ENCODE results near the gene CSDE1. TPM values are rescaled to one million over a fixed set of nuclear protein-coding genes. Genes with fewer than 3 reads are reported as not detected.
"Not testable (repeated sequence)": the region's sequence is repeated elsewhere in the genome, so short reads cannot be mapped to it uniquely, and the experiment has no call there.

The CSDE1 gene
- total RNA-seq, 2 experiments from 2014 or later = 496 to 514 TPM

DNA sequence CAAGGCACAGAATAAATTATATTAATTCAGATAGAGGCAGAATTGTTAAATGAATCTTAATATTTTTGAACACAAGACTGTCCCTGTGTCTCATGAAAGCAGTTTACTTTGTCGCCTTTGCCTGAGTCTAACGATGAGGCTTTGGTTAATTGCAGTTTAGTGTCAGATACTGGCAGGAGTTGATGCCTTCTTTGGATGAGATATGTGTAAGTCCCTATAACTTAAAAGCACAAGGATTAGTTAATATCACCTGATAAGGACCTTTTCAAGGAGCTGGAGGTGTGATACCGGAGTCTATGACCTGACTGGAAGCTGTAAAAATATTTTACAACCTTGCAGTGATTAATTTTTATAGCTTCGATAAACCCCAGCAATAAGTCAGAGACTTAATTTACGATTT, 24.7 kb upstream of the CSDE1 start:
- no peak overlapping the region for H3K27ac Mint-ChIP-seq
- H3K4me3 Mint-ChIP-seq = no peak overlapping the region
- H3K9me3 Mint-ChIP-seq = peaks cover 6% of the 10 kb centered on the region
- DNase-seq = no peak
- ChIA-PET CTCF (no interaction called here), POLR2A (interaction anchor here (1.1 kb wide), 1 partner anchor 36 kb away, joined by 3 read pairs; no protein-coding TSS in a partner anchor)
- peaks cover under 1% of the 10 kb centered on the region for H3K27me3 Mint-ChIP-seq
- ATAC-seq = no peak
- peaks cover 15% of the 10 kb centered on the region for H3K36me3 Mint-ChIP-seq (ENCODE audit: low read depth)
- TF ChIP-seq, protein P1, sequence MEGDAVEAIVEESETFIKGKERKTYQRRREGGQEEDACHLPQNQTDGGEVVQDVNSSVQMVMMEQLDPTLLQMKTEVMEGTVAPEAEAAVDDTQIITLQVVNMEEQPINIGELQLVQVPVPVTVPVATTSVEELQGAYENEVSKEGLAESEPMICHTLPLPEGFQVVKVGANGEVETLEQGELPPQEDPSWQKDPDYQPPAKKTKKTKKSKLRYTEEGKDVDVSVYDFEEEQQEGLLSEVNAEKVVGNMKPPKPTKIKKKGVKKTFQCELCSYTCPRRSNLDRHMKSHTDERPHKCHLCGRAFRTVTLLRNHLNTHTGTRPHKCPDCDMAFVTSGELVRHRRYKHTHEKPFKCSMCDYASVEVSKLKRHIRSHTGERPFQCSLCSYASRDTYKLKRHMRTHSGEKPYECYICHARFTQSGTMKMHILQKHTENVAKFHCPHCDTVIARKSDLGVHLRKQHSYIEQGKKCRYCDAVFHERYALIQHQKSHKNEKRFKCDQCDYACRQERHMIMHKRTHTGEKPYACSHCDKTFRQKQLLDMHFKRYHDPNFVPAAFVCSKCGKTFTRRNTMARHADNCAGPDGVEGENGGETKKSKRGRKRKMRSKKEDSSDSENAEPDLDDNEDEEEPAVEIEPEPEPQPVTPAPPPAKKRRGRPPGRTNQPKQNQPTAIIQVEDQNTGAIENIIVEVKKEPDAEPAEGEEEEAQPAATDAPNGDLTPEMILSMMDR (IDR thresholded peaks at IDR 0.05) = no peak
- peaks cover 22% of the 10 kb centered on the region for H3K4me1 Mint-ChIP-seq (ENCODE audit: low read depth)
- intact Hi-C loops (cut with micrococcal nuclease) = no loop called here

DNA sequence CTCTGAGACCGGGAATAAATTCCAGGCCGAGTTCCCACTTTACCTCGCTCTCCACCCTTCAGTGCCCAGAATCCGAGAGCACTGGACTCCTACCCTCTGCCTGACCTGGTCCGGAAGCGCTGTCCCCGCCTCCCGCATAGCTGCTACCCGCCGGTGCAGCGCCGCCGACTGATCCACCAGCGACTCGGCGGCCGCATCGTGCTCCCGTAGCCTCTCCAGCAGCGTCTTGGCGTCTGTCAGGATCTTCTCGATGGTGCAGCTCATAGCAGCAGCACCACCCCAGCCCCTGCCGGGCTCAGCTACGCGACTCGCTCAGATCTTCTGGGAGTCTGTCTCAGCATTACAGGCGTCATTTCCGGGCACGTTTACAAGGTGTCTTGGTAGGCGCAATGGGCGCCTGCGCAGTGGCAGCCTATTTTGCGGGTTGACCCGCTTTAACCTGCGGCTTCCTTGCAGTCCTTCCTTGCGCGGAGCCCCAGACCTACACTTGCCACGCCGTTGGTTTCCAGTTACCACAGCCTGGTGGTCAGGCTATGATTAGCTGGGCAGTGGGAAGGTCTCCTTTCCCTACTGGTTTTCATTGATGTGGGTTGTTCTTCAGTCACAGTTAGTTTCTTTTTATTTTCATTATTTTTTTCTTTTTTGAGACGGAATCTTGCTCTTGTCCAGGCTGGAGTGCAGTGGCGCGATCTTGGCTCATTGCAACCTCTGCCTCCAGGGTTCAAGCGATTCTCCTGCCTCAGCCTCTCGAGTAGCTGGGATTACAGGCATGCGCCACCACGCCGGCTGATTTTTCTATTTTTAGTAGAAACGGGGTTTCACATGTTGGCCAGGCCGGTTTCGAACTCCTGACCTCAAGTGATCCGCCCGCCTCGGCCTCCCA, 22.8 kb upstream of the CSDE1 start, which contains the start of gene SIKE1:
Gene SIKE1 (minus strand): TSS at position 342 of the 883 bp plus-strand sequence. CDS start 78 bp downstream, at position 264.
- peaks cover 24% of the 10 kb centered on the region for H3K4me1 Mint-ChIP-seq (ENCODE audit: low read depth)
- TF ChIP-seq, protein P1 (IDR thresholded peaks at IDR 0.05) = no peak
- H3K4me3 Mint-ChIP-seq = peak within 1 kb of the TSS; percentile 100
- ATAC-seq = peak; percentile 99
- peak within 1 kb of the TSS; percentile 99 for H3K27ac Mint-ChIP-seq
- intact Hi-C loops (cut with micrococcal nuclease) = loop anchor here (2.0 kb wide), 1 partner anchor 24 kb away; the partner anchor contains the start of gene CSDE1
- no peaks in the 10 kb centered on the region for H3K27me3 Mint-ChIP-seq
- peaks cover 27% of the 10 kb centered on the region for H3K36me3 Mint-ChIP-seq (ENCODE audit: low read depth)
- DNase-seq = peak; percentile 97
- ChIA-PET POLR2A (interaction anchor here (0.9 to 1.4 kb wide), 4 partner anchors 23 to 111 kb away, joined by 3 to 7 read pairs (median 4); partner anchors contain the start of genes CSDE1, DENND2C and NRAS), CTCF (interaction anchor here (0.7 to 1.2 kb wide), 3 partner anchors 10 to 60 kb away, joined by 3 read pairs; no protein-coding TSS in a partner anchor)
- H3K9me3 Mint-ChIP-seq = no peaks in the 10 kb centered on the region

DNA sequence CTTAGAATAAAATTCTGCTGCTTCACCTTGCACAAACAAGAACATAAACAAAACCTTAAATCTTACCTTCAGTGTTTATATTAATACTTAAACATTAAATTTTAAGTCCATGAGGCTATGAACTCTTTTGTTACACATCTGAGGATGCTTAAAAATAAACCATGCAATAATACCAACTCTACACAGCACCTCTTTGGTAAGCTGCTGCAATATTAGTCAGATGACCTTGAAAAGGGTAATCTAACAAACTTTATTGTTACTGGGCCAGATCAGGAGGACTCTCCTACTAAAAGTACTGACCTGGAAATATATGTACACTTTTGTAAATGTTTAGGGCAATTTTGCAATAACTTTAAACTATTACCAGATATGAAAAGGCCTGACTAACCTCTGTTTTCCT, 21.9 kb upstream of the CSDE1 start:
- no peak for DNase-seq
- intact Hi-C loops (cut with micrococcal nuclease) = loop anchor here (2.0 kb wide), 1 partner anchor 23 kb away; the partner anchor contains the start of gene CSDE1
- H3K9me3 Mint-ChIP-seq = no peaks in the 10 kb centered on the region
- peak overlapping the region; percentile 100 for H3K4me3 Mint-ChIP-seq
- H3K27me3 Mint-ChIP-seq = no peaks in the 10 kb centered on the region
- ChIA-PET POLR2A (interaction anchor here (0.9 to 1.4 kb wide), 4 partner anchors 22 to 110 kb away, joined by 3 to 7 read pairs (median 4); partner anchors contain the start of genes CSDE1, DENND2C and NRAS), CTCF (interaction anchor here (0.7 to 1.8 kb wide), 4 partner anchors 9 to 433 kb away, joined by 3 to 5 read pairs (median 3); no protein-coding TSS in a partner anchor)
- H3K27ac Mint-ChIP-seq = peak overlapping the region; percentile 99
- ATAC-seq = no peak
- H3K4me1 Mint-ChIP-seq (ENCODE audit: low read depth) = peaks cover 24% of the 10 kb centered on the region
- H3K36me3 Mint-ChIP-seq (ENCODE audit: low read depth) = peaks cover 27% of the 10 kb centered on the region
- TF ChIP-seq, protein P1 (IDR thresholded peaks at IDR 0.05) = no peak

DNA sequence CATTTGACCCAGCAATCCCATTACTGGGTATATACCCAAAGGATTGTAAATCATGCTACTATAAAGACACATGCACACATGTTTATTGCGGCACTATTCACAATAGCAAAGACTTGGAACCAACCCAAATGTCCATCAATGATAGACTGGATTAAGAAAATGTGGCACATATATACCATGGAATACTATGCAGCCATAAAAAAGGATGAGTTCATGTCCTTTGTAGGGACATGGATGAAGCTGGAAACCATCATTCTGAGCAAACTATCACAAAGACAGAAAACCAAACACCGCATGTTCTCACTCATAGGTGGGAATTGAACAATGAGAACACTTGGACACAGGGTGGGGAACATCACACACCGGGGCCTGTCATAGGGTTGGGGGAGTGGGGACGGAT, 18.9 kb upstream of the CSDE1 start:
- H3K4me1 Mint-ChIP-seq (ENCODE audit: low read depth) = peaks cover 24% of the 10 kb centered on the region
- H3K4me3 Mint-ChIP-seq; POLR2A ChIA-PET; CTCF ChIA-PET; ATAC-seq; H3K27me3 Mint-ChIP-seq; H3K9me3 Mint-ChIP-seq; intact Hi-C loops (cut with micrococcal nuclease); DNase-seq; H3K27ac Mint-ChIP-seq: not testable (repeated sequence)
- peaks cover 36% of the 10 kb centered on the region for H3K36me3 Mint-ChIP-seq (ENCODE audit: low read depth)

DNA sequence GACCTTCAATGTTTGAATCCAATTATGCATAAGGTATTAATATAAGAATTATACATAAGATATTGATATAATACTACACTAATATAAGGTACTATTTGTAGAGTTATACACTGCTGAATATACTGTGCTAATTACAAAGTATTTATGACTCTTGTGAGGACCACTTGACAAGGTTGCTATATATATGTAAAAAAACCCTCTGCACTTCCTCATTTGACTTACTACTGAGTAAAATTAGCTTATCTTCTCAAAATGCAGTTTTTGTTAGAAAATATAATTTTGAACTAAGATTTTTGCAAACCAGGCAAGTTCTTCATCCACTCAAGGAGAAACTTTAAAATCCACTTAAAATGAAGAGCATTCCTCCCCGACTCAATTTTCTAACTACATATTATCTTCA, 14.2 kb upstream of the CSDE1 start:
- POLR2A ChIA-PET = no interaction called here
- TF ChIP-seq, protein P1 (IDR thresholded peaks at IDR 0.05) = no peak
- peaks cover 19% of the 10 kb centered on the region for H3K36me3 Mint-ChIP-seq (ENCODE audit: low read depth)

More for the DNA sequence above, 14.2 kb upstream of the CSDE1 start:
- DNase-seq (no peak), ATAC-seq (no peak)
- Mint-ChIP-seq H3K4me3 (no peak overlapping the region), H3K4me1 (ENCODE audit: low read depth) (no peaks in the 10 kb centered on the region), H3K9me3 (no peaks in the 10 kb centered on the region), H3K27ac (no peak overlapping the region), H3K27me3 (no peaks in the 10 kb centered on the region)
- intact Hi-C loops (cut with micrococcal nuclease) = no loop called here
- CTCF ChIA-PET = no interaction called here

All from activated CD8-positive, alpha-beta T cell treated with anti-CD3 and anti-CD28 coated beads for 36 hours (primary cell).